ENCODE data around the gene ATM.
"Not testable (repeated sequence)": the region's sequence is repeated elsewhere in the genome, so short reads cannot be mapped to it uniquely, and the experiment has no call there.

ATM gene

DNA sequence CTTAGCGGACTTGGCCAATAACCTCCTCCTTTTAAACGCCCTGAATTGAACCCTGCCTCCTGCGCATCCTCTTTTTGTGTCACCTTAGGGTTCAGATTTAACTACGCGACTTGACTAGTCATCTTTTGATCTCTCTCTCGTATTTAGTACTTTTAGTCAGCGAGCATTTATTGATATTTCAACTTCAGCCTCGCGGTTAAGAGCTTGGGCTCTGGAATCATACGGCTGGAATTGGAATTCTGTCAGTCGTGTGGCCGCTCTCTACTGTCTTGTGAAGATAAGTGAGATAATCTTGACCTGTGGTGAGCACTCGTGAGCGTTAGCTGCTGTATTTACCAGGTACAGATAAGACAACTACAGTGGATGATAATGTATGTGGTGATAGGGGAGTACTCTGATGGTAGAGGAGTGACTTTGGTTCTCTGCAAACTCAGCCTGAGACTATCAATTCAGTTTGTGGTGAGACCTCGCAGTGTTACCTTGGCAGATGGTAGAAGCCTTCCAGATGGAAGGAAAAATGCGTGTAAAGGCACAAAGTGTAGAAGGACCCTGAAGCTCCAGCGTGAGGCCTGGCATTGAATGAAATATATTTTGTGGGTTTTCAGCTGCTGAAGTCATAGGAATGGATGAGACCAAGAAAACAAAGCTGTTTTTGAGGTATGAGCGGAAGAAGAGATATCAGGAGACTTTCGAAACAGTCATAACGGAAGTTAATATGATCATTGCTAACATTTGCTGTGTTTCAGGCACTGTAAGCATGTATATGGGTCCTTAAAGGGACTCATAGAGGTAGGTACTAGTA lies 682 bp downstream of the ATM start:
- no peak for DNase-seq

GRCh38 chr11:108224366-108224765 lies 1.5 kb downstream of the ATM start:
- no peak for DNase-seq

GRCh38 chr11:108224911-108225786 lies 2.3 kb downstream of the ATM start:
- DNase-seq, result no peak

DNA sequence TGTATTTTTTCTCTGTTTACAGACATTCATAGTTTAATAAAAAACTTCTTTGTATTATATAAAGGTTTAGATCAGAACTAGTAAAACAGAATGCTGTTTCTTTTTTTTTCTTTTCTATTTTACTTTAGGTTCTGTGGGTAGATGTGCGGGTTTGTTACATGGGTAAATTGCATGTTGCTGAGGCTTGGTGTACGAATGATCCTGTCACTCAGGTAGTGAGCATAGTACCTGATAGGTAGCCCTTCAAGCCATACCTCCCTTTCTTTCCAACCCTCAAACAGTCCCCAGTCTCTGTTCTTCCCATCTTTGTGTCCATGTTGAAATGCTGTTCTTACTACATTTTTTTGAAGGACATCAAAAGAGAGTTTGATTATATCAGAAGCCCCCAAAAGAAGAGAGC lies 3.2 kb downstream of the ATM start:
- DNase-seq, result no peak

DNA sequence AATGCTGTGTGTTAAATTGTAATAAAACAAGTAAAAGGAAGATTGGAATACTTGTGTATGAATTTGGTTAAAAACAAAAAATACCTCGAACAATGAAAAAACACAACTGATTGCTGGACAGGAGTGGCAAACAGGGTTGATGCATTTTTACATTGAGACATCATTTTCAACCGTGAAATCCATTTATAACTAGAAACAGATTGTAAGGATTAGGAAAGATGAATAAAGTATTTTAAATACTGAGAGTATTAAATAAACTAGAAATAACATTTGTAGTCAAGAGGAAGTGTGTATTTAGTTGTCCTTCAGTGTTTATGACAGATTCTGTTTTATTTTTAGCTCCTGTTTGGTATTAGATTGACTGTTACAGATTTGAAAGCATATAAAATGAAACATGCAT lies 5.4 kb downstream of the ATM start:
- no peak for DNase-seq

DNA sequence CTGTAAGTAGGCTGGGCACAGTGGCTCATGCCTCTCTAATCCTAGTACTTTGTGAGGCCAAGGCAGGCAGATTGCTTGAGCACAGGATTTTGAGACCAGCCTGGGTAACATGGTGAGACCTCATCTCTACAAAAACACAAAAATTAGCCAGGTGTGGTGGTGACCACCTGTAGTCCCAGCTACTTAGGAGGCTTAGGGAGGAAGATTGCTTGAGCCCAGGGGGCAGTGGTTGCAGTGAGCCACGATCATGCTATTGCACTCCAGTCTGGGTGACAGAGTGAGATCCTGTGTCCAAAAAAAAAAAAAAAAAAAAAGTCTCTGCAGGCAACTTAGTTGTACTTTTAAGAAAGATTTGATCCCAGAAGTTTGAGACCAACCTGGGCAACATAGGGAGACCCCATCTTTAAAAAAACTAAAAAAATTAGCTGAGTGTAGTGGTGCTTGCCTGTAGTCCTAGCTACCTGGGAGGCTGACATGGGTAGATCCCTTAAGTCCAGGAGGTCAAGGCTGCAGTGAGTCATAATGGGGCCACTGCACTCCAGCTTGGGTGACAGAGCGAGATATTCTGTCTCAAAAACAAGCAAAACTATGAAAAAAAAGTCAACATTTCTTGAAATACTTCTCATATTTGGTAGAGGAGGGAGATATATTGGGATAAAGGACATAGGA lies 10.5 kb downstream of the ATM start:
- DNase-seq, result no peak

GRCh38 chr11:108235192-108235591 lies 12.3 kb downstream of the ATM start:
- no peak for DNase-seq

- no peak for DNase-seq
Measured at GRCh38 chr11:108235633-108236032, 12.8 kb downstream of the ATM start.

DNA sequence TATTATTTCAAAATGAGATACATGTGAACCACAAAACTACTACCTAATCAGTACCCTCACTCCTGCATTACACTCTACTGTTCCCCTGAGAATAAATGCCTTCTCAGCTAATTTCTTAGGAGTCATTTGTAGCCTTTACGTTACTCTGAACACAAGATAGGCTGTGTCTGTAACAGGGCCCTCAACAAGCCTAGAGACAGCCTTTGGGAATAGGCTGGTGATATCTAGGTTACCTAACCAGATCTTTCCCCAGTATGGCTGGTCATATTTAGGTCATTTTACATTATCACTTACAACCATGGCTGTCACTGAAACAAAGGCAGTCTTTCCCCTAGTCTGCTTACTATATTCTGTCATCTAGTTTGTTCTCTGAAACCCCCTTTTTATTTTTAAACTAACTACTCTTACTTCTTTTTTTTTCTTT lies 14.2 kb downstream of the ATM start:
- no peak for DNase-seq

DNA sequence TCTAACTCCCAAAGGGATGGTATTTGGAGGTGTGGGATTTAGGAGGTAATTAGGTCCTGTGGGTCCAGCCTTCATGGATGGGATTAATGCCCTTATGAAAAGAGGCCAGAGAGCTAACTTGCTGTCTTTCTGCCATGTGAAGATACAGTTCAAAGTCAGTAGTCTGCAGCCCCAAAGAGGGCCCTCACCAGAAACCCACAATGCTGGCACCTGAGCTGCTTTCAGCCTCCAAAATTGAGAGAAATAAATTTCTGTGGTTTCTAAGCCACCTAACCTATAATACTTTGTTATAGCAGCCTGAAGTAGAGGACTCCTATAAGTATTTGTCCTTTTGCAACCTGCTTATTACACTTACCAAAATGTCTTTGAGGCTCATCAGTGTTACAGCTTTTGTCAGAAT lies 16.2 kb downstream of the ATM start:
- no peak for DNase-seq

DNA sequence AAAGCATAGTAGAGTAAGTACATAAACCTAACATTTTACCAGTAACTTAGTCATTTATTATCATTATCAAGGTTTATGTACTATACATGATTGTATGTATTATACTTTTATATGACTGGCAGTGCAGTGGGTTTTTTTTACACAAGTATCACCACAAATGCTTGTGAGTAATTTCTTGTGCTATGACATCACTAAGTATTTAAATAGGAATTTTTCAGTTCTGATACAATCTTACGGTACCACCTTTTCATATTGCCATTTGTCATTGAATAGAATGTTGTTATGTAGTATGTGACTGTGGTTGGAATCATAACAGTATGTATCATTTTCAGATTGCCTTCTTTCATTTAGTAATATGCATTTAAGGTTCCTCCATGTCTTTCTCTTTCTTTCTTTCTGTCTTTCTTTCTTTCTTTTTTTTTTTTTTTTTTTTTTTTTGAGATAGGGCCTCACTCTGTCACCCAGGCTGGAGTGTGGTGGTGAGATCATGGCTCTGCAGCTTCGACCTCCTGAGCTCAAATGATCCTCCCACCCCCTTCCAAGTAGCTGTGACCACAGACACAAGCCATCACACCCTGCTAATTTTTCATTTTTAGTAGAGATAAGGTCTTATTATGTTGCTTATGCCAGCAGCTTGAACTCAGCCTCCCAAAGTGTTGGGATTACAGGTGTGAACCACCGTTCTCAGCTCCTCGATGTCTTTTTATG lies 18.6 kb downstream of the ATM start:
- DNase-seq, result no peak

DNA sequence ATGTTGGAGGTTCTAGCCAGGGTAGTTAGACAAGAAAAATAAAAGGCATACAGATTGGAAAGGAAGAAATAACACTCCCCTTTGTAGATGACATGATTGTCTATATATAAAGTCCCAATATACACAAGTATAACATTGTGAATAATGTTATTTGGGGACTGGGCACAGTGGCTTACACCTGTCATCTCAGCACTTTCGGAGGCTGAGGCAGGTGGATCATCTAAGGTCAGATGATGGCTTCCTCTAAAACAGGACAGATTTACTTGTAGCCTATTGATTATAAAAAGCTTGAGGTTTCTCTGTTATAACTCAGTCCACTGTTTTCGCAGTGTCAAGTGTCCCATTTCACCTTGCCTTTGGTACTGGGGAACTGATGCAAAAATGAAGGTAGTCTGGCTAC lies 19.6 kb downstream of the ATM start:
- DNase-seq, result no peak

- DNase-seq, result no peak
Measured at GRCh38 chr11:108246308-108246707, 23.4 kb downstream of the ATM start.

- DNase-seq, result no peak
Measured at GRCh38 chr11:108246885-108247284, 24.0 kb downstream of the ATM start.

- DNase-seq, result no peak
Measured at GRCh38 chr11:108253176-108253575, 30.3 kb downstream of the ATM start.

DNA sequence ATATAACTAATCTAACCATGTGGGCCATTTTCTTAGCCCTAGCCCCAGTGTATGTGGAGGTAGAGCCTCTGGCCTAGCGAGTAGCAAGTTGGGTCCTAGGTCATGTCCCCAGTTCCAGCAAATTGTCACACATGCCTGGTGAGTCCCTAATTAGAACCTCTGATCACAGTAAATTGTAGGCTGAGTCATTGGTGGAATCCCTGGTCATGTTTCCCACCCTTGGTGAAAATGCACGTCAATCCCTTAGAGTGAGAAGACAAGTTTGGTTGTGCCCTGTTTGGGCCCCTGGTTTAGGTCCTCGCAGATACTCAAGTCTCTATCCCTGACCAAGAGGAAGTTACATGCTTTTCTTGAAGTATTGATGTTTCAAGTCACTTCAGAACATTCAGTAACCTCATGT lies 46.7 kb downstream of the ATM start:
- no peak for DNase-seq

DNA sequence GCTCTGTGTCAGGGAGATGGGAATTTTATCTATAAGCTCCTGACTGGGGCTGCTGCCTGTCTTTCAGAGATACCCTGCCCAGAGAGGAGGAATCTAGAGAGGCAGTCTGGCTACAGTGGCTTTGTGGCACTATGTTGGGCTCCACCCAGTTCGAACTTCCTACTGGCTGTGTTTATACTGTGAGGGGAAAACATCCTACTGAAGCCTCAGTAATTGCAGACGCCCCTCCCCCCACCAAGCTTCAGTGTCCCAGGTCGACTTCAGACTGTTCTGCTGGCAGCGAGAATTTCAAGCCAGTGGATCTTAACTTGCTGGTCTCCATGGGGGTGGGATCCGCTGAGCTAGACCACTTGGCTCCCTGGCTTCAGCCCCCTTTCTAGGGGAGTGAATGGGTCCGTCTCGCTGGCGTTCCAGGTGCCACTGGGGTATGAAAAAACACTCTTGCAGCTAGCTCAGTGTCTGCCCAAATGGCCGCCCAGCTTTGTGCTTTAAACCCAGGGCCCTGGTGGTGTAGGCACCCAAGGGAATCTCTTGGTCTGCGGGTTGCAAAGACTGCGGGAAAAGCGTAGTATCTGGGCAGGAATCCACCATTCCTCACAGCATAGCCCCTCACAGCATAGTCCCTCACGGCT lies 54.2 kb downstream of the ATM start:
- not testable (repeated sequence) for DNase-seq

DNA sequence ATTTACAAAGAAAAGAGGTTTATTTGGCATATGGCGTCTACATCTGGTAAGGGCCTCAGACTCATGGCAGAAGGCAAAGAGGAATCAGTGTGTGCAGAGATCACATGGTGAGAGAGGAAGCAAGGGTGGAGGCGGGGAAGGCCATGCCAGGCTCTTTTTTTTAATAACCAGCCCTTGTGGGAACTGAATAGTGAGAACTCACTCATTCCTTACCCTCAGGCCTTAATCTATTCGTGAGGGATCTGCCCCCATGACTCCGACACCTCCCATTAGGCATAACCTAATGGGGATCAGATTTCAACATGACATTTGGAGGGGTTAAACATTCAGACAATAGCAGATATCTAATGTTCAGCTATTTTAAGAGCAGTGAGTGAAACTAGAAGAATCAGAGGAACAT lies 55.7 kb downstream of the ATM start:
- no peak for DNase-seq

- DNase-seq, result no peak
Measured at GRCh38 chr11:108278954-108279353, 56.1 kb downstream of the ATM start.

DNA sequence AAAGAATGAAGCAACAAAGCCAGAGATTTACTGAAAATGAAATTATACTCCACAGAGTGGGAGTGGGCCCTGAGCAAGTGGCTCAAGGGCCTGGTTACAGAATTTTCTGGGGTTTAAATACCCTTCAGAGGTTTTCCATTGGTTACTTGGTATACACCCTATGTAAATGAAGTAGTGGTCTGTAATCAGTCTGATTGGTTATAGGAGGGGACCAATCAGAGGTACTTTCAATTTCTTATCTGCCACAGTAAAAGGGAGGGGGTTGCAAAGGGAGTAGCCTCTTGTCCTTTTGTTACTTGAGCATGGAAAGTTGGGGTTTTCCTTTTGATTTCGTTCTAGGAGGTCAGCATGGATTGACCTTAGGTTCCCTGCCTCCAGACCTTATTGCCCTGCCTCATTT lies 63.5 kb downstream of the ATM start:
- DNase-seq, result no peak

GRCh38 chr11:108286956-108287355 lies 64.1 kb downstream of the ATM start:
- no peak for DNase-seq

DNA sequence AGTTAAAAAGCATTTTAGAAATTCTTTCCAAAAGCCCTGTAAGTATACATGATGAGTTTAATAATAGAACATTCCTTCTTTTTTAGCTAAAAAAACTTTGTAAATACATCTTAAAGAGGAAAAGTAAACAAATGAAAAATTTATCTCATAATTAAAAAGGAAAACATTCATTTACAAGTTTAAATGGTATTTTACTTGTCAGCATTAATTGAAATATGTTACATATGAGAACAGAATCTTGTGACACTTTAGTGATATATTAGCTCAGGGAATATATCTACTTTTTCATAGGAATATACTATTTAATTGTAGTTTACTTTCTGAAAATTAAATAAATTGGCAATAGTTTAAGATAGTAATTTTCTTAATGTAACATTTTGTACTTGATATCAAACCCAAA lies 66.2 kb downstream of the ATM start:
- DNase-seq, result not testable (repeated sequence)

DNA sequence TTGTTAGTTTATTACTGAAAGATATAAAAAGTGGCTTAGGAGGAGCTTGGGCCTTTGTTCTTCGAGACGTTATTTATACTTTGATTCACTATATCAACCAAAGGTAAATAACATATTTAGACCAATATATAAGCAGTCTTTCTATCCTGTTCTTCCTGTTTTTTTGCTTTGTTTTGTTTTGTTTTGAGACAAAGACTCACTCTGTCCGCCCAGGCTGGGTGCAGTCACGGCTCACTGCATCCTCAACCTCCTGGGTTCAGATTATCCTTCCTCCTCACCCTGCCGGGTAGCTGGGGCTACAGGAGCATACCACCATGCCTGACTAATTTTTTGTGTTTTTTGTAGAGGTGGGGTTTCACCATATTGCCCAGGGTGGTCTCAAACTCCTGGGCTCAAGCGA lies 66.8 kb downstream of the ATM start:
- DNase-seq, result no peak
